ENCODE data around the gene C21orf58.
A peak's percentile ranks its signal among the peaks of the same experiment; 100 is the strongest.
"Not testable (repeated sequence)": the region's sequence is repeated elsewhere in the genome, so short reads cannot be mapped to it uniquely, and the experiment has no call there.

The C21orf58 gene

DNA sequence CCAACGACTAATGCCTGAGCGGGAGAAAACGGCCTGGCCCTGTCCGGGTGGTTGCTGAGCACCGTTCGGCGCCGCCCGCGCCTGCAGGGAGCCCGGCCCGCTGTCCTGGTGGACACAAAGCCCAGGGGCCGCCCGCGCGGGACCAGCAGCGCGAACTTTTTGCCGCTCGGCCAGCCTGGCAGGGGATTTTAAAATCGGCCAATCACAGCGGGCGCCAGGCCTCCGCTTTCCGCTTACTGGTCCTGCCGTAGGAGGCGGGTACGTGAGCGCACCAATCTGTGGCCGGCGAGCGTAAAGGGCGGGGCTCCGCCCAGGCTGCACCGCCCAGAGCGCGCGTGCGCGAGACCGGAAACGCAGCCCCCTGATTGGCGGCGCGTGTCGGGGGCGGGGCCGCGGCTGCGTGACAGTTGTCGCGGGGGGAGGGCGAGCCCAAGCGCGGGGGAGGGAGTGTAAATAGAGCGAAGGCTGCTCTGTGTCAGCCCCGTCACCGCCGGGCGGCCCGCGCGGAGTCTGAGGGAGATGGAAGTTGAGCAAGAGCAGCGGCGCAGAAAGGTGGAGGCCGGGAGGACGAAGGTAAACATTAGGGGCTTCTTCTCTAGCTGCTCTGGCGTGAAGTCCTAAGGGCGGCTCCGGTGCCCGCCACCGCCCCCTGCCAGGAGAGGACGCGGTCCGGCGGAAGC lies at the start of gene C21orf58, which contains the start of gene PCNT:
TSS of gene C21orf58 (minus strand) at position 161 of the 680 bp plus-strand sequence. CDS start 1,132 bp downstream, outside the sequence.
TSS of gene PCNT (plus strand) at position 447 of the 680 bp plus-strand sequence. CDS start at position 520, 73 bp downstream.
- DNase-seq (ENCODE audit: low spot score) = peak; percentile 100

DNA sequence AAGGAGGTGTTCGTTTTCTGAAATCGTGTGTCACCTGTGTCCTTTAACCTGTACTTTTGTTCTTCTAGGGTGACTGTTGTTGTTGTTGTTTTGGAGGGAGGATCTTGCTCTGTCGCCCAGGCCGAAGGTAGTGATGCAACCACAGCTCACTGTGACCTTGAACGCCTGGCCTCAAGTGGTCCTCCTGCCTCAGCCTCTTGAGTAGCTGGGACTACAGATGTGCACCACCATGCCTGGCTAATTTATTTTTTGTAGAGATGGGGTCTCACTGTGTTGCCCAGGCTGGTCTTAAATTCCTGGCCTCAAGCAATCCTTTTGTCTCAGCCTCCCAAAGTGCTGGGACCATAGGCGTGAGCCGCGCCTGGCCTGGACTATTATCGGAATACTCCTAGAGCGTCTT lies 49.3 kb upstream of the C21orf58 start:
- not testable (repeated sequence) for DNase-seq (ENCODE audit: low spot score)

DNA sequence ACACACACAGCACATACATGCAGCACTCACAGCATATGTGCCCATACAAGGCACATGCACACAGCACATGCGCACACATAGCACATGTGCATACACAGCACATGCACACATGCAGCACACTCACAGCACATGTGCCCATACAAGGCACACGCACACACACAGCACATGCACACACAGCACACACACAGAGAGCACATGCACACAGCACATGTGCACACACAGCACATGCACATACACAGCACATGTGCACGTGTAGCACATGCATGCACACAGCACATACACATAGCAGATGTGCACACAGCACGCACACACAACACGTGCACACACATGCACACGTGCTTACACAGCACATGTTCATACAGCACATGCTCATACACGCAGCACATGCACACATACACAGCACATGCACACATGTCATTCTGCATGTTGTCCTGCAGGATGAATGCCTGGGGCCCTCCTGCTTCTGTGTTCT lies 48.4 kb upstream of the C21orf58 start:
- no peak for DNase-seq (ENCODE audit: low spot score)

DNA sequence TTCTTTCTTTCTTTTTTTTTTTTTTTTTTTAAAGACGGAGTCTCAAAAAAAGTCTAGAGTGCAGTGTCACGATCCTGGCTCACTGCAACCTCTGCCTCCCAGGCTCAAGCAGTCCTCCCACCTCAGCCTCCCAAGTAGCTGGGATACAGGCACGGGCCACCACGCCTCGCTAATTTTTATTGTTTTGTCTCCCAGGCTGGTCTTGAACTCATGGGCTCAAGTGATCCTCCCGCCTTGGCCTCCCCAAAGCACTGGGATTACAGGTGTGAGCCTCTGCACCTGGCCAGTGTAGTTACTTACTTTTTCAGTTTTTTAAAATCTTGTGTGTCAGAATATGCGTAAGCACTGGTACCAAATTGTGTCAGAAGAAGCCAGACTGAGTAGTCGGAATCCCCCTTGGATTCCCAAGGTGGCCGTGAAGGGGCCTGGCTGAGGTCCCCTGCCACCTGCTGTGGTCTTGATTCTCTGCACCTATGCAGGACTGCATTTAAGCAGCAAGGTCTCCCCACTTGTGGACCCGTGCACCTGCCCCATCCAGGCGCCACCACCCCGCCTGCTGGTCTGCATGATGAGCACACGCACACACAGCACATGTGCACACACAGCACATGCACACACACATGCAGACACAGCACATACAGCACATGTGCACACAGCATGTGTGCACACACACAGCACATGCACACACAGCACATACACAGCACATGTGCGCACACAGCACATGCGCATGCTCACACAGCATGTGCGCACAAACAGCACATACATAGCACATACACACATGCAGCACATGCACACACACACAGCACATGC lies 47.7 kb upstream of the C21orf58 start:
- DNase-seq (ENCODE audit: low spot score) = no peak

DNA sequence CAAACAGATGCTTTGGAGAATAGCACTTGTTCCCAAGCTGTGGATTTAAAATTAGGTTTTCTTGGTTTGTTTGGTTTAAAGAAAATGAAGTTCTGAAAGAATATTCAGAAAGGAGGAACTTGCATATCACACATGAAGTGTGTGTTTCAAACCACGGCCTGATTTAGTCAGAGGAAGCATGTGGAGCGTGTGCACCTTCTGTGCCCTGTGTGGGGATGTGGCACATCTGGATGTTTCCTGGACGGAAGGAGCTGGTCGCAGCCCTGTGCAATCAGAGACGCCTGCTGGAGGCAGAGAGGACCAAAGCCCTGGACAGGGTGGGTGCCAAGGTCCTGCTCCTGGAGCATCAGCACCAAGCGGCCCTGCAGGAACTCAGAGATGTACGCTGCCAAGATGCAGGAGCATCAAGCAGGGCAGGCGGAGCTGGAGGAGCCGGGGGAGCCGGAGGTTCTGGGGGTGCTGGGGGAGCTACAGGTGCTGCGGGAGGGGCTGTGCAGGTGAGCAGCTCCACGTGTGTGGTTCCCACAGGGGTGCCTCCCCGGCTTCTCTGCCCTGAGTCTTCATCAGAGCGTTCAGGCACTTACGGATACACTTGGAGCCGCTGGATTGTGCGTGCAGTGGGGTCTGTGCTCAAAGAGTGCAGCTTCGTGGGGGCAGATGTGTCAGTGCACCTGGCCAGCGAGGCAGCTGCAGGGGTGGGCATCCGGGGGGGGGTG lies 46.0 kb upstream of the C21orf58 start:
- no peak for DNase-seq (ENCODE audit: low spot score)

DNA sequence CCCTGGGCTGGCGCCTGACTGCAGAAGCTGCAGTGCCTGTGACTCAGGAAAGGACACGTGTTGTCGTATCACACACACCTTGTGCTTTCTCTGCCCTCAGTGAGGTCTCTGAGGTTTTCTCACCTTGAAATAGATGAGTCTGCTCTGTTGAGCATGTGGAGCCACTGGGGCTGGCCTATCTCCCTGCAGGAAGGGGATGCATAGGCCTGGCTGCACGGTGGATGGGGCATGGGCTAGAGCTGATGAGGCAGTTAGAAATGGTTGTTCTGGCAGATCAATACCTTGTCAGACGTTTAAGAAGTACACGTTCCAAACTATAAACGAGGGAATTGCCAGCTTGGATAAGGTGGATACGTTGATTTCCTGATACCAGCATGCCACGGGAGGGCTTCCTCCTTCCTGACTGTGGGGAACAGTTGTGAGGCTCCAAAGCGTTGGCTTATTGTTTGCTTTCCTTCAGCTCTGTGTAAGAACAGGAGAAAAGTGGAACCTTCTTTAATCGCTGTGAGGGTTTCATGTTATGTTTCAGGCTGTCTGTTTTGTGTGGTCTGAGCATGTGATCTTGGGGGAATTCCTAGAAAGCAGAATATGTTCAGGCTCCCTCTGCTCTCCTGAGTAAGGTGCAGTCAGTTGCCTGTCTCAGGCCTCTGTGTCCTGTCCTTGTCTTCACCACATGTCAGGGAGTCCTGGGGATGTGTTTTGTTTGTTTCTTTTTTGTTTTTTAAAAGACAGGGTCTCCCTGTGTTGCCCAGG lies 45.0 kb upstream of the C21orf58 start:
- no peak for DNase-seq (ENCODE audit: low spot score)

DNA sequence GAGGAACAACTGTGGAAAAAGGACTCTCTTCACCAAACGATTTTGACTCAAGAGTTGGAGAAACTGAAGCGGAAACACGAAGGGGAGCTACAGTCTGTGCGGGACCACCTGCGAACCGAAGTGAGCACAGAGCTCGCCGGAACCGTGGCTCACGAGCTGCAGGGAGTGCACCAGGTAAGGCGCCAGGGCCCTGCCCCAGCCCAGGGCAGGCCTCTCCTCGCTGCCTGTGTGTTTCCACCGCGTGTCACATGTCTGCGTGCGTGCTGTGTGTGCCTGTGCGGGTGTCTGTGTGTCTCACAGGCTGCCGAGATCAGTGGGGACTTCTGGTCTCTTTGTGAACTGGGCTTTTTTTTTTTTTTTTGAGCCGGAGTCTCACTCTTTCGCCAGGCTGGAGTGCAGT lies 43.3 kb upstream of the C21orf58 start:
- DNase-seq (ENCODE audit: low spot score) = no peak

DNA sequence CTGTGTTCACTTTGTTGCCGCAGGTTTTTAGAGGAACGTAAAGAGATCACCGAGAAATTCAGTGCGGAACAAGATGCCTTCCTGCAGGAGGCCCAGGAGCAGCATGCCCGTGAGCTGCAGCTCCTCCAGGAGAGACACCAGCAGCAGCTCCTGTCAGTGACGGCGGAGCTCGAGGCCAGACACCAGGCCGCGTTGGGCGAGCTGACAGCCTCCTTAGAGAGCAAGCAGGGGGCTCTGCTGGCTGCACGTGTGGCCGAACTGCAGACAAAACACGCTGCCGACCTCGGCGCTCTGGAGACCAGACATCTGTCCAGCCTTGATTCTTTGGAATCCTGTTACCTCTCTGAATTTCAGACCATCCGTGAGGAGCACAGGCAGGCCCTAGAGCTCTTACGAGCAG lies 42.9 kb upstream of the C21orf58 start:
- no peak for DNase-seq (ENCODE audit: low spot score)

DNA sequence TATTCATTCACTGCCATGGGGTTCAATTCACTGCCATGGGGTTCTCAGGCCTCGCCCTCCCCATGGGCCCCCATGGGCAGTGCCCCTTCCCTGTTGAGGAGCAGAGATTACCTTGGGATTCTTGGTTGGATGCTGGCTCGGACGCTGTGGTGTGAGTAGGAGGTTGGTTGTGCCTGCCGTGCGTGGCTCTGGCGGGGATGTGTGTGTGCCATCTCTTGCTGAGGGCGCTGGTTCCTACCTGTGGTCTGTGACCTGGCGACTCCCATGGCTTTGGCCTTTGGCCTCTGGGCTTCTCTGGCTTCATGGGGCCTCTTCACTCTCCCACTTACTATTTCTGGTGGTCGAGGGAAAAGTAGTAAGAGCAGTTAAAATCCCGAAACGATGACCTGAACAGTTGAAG lies 42.4 kb upstream of the C21orf58 start:
- DNase-seq (ENCODE audit: low spot score) = no peak

DNA sequence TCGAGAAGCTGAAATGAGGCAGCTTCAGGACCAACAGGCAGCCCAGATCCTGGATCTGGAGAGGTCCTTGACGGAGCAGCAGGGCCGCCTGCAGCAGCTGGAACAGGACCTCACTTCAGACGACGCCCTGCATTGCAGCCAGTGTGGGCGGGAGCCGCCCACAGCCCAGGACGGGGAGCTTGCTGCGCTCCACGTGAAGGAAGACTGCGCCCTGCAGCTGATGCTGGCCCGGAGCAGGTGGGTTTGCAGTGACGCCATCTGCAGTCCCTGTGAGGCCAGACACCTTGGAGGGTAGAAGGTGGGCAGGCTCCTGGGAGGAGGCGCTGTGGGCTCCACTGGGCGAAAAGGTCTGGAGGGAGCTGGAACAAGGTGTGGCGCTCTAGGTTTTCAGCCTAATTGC lies 40.0 kb upstream of the C21orf58 start:
- no peak for DNase-seq (ENCODE audit: low spot score)

DNA sequence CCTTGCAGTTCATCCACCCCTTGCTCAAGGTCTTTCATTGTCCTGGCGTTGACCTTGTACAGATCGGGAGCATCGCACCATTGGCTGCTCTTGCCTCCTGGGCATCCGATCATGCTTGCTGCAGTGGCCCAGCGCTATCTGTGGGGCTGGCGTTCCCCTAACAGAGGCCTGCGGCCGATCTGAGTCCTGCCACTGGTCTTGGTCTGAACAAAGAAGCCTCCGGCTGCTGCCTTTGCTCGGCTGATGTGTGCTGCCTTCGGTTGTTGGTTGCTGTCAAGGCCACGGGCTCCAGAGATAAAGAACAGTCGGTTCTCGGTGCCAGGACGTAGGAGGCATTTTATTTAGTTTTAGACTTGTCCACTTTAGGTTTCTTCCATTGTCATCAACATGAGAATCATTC lies 39.3 kb upstream of the C21orf58 start:
- no peak for DNase-seq (ENCODE audit: low spot score)

DNA sequence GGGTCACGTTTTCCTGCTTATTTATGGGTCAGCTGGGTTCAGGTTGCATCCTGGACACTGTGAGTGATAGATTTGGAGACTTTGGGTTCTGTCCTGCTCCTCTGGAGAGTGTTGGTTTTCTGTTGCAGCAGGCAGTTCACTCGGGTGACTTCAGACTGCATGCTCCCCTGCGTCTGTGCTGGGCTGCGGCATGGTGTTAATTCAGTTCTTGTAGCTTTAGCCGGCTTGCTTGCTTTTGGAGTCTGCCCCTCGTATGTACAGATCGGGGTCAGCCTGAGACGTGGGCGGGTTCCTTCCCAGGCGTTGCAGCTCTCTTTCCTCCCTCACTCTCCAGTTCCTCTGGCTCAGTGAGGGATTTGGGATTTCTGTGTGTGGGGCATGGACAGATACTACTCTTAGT lies 38.3 kb upstream of the C21orf58 start:
- DNase-seq (ENCODE audit: low spot score) = no peak

DNA sequence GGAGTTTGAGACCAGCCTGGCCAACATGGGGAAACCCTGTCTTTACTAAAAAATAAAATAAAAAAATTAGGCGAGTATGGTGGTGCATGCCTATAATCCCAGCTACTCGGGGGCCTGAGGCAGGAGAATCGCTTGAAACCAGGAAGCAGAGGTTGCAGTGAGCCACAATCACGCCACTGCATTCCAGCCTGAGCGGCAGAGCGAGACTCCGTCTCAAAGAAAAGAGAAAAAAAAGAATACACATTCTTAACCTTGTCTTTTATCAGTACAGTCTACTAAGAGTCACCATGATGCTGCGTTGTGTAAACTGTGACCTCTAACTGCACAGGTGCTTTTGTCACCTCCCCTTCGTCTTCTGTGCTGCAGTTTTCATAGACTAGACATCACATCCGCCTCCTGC lies 37.5 kb upstream of the C21orf58 start:
- DNase-seq (ENCODE audit: low spot score) = no peak

DNA sequence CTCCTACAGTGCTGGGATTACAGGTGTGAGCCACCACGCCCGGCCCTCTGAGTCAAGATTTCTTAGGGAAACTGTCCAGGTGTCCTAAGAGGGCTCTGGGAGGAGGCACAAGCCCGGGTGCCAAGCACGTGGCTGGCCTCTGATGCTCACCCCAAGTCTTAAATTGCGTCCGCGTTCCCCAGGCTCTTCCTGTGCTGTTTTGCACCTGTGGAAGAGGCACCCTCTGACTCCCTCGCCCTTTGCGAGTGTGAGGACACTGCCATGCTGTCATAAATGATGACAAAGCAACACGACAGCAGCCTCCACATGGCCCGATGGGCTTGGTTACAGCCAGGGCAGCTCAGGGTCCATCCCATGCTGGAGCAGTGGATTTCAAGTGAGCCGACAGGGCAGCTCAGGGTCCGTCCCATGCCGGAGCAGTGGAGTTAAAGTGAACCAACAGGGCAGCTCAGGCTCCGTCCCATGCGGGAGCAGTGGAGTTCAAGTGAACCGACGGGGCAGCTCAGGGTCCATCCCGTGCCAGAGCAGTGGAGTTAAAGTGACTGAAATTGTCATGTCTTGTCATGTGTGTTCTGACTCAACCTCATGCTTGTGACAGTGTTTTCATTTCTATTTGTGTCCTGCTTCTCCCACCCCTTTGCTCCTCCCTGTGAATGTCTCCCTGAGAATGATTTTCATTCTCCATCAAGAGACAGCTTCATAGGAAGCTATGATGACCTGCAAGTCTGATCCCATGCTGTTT lies 34.2 kb upstream of the C21orf58 start:
- no peak for DNase-seq (ENCODE audit: low spot score)

DNA sequence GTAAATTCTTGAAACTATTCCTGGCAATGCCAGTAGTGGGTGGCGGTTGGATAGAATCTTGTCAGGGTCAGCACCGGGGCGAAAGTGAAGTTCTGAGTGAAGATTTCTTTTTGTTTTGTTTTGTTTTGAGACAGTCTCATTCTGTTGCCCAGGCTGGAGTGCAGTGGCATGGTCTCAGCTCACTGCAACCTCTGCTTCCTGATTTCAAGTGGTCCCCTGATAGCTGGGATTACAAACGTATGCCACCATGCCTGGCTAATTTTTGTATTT lies 33.6 kb upstream of the C21orf58 start:
- no peak for DNase-seq (ENCODE audit: low spot score)

DNA sequence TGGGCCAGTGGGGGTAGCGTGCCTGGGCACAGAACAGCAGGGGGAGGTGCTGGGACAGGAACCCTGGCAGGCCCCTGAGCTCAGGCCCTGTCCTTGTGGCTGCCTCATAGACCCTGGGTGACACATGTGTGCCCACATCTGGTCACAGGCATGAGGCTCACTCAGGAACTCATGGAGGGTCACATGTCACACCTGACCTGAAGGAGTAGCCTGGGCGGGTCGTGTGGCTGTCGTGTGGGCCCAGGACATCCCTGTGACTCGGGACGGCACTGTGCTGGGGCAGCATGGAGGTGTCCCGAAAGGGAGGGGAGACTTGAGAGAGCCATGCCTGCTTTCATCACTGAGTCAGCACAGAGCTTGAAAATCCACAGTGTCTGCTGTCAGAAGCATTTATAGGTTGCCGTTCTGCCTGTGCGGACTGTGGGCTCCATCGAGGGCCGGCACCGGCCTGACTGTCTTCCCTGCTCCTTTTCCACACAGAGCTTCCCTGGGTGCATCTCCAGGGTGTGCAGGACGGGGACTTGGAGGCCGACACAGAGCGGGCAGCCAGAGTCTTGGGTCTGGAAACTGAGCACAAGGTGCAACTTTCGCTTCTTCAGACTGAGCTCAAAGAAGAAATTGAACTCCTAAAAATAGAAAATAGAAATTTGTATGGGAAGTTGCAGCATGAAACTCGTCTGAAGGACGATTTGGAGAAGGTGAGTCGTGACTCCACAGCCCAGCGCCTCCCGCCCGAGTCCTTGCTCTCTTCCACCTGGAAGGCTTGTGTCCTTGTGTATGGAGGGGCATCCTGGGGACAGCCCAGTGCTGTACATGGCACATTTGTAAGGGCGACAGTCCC lies 33.0 kb upstream of the C21orf58 start:
- DNase-seq (ENCODE audit: low spot score) = no peak

DNA sequence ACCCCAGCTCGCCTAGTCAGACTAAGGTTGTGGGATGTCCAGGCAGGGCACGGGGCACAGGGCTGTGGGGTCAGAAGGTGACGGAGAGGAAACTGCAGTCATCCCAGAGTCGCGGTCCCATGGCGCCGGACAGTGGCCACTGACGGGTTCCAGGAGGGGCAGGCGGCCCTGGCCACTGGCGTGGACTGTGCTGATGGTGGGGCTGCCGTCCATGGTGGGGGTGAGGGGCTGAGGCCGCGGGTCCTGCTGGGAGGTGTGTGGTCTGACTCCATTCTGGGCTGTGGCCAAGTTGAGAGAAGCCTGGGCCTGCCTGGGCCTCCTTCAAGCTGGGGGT lies 32.3 kb upstream of the C21orf58 start:
- no peak for DNase-seq (ENCODE audit: low spot score)

DNA sequence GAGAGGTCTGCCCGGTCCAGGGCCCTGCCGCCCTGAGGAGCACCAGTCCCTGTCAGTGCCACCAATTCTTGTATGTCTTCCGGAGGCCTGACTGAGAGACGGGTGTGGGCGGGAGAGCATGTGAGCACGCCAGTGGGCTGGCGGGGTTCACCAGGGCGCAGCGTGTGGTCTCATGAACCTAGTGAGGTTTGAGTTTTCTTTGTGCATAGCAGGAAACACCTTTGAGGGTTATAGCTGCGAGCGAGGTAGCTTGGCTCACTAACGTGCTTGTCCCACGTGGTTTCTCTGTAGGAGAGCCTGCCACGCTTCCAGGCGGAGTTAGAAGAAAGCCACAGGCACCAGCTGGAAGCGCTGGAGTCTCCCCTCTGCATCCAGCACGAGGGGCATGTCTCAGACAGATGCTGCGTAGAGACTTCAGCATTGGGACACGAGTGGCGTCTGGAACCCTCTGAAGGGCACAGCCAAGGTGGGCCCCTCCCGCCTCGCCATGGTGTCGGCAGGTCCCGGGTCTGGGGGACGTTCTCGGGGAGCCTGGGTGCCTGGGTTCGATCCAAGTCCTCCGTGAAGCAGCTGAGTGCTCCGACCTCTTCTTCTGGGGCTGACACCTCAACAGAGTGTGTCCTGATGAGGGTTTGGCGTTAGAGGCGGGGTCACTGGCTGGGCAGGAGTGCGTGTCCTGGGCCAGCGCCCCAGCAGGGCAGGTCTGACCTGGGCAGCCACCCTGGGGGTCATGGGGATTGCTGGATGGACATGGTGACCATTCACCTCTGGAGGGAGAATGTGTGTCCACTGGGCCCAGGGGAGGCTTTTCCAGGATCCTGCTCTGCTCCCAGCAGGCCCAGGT lies 31.7 kb upstream of the C21orf58 start:
- DNase-seq (ENCODE audit: low spot score) = no peak

DNA sequence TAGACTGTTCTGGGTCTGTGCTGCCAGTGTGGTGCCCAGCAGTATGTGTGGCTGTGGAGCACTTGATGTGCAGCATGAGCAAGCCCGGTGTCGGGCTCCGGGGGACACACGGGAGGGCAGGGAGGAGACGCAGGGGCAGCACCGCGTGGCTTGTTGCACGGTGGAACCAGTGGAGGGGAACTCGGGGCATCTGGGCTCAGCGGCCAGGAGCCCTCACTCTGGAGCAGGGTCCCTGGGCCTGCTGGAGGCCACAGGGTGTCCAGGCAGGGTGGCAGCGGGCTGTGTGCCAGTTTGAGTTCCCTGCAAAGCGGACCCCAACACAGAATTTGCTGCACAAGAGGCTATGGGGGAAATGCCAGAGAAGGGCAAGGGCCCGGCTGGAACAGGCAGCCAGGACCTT lies 30.8 kb upstream of the C21orf58 start:
- no peak for DNase-seq (ENCODE audit: low spot score)

DNA sequence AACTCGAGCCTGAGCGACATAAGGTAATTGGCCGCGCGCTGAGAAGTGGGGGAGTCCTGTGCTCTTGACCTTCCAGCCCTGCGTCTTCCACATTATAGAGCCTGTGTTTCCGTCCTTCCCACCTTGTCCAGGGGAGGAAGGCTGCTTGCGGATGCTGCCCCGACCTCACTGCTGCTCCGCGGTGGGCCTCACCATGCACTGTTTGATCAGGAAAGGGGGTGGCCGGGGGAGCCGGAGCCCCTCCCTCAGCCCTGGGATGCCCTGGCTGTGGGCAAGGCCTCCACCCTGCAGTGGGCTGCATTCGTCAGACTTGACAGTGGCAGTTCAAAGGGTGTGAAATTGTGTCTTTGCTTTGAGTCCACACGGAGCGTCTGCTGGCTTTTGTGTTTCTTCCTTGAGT lies 30.4 kb upstream of the C21orf58 start:
- no peak for DNase-seq (ENCODE audit: low spot score)
